NCI-H2196 treated with DMSO at 0.1 percent for 48 hours (cell line): ENCODE data around the gene THAP3.
A peak's percentile ranks its signal among the peaks of the same experiment; 100 is the strongest.

ENCODE experiments used
- DNase-seq: peaks from one replicate; lab custom pipeline; 2025; ENCODE audit not compliant: unreplicated experiment; lab: John Stamatoyannopoulos, UW

The THAP3 gene

GRCh38 chr1:6624710-6625583 lies at the start of gene THAP3:
Gene THAP3 (plus strand): TSS chr1:6624868. CDS start chr1:6625219, 351 bp downstream.
- peak; percentile 80 for DNase-seq

- no peak for DNase-seq
Measured at GRCh38 chr1:6577831-6578525, 46.7 kb upstream of the THAP3 start.

- no peak for DNase-seq
Measured at GRCh38 chr1:6578624-6579373, 45.9 kb upstream of the THAP3 start.

- peak; percentile 95 for DNase-seq
Measured at GRCh38 chr1:6579374-6580118, 45.1 kb upstream of the THAP3 start, which contains the start of gene ZBTB48. Gene ZBTB48 (plus strand): TSS chr1:6579994. CDS start chr1:6580610, 616 bp downstream.

GRCh38 chr1:6580119-6580592 lies 44.5 kb upstream of the THAP3 start:
- no peak for DNase-seq

- no peak for DNase-seq
Measured at GRCh38 chr1:6580593-6581409, 43.9 kb upstream of the THAP3 start.

- peak; percentile 14 for DNase-seq
Measured at GRCh38 chr1:6581561-6582305, 42.9 kb upstream of the THAP3 start.

- no peak for DNase-seq
Measured at GRCh38 chr1:6582370-6582769, 42.3 kb upstream of the THAP3 start.

GRCh38 chr1:6584126-6585080 lies 40.3 kb upstream of the THAP3 start:
- DNase-seq, result no peak

- DNase-seq, result no peak
Measured at GRCh38 chr1:6585081-6585722, 39.5 kb upstream of the THAP3 start.

GRCh38 chr1:6585841-6586240 lies 38.8 kb upstream of the THAP3 start:
- no peak for DNase-seq

- no peak for DNase-seq
Measured at GRCh38 chr1:6586404-6586816, 38.3 kb upstream of the THAP3 start.

- DNase-seq, result peak; percentile 83
Measured at GRCh38 chr1:6587261-6588005, 37.2 kb upstream of the THAP3 start.

- DNase-seq, result no peak
Measured at GRCh38 chr1:6588128-6588892, 36.4 kb upstream of the THAP3 start.

GRCh38 chr1:6588893-6589520 lies 35.7 kb upstream of the THAP3 start:
- no peak for DNase-seq
